GM19023 (cell line): ENCODE data around the gene GOPC.
"Not testable (repeated sequence)": the region's sequence is repeated elsewhere in the genome, so short reads cannot be mapped to it uniquely, and the experiment has no call there.

Source experiments
- ATAC-seq: cut with Tn5 transposase; IDR thresholded peaks from one replicate; pipeline ENCODE4 v1.9.1; 2021; ENCODE audit warnings: mild to moderate bottlenecking, moderate library complexity; ENCODE audit not compliant: unreplicated experiment

GOPC gene

DNA sequence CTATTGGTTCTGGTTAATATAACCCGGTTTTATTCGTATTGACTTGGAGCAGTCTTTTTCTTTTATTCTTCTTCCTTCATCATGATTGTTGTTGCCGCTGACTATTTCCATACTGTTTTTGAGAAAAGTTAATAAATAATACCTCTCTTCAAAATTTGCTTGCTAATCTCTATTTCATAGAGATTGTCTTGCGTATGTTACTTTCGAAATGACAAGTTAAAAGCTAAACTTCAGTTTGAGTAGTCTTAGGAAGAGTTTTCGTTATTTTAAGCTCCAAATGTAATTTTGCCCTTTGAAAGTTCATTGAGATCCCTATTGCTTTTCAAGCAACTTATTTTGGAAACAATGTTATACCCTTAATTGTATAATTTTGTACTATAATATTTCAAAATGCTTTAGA is 83.4 kb downstream of the GOPC start:
- ATAC-seq = no peak

DNA sequence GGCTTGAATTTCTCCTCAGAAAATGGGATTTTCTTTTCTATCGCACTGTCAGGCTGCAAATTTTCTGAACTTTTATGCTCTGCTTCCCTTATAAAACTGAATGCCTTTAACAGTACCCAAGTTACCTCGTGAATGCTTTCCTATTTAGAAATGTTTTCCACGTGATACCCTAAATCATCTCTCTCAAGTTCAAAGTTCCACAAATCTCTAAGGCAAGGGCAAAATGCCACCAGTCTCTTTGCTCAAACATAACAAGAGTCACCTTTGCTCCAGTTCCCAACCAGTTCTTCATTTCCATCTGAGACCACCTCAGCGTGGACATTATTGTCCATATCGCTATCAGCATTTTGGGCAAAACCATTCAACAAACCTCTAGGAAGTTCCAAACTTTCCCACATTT is 84.3 kb downstream of the GOPC start:
- not testable (repeated sequence) for ATAC-seq

DNA sequence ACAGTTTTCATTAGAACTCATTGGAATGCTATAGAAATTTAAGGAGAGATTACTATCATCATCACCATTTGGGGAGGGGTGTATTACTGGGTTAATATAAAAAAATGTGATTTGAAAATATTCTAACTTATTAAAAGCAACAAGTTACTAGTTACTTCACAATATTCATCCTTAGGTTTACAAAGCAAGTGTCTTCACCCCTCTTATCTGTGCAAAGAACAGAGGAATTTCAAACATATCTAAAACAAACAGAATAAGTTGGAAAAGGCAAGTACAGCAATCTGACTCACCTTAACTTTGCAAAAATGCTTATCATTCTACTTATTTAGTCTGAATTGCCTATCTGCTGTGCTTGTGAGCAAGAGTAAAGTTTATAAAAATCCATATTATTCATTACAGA is 87.0 kb downstream of the GOPC start:
- ATAC-seq = no peak

DNA sequence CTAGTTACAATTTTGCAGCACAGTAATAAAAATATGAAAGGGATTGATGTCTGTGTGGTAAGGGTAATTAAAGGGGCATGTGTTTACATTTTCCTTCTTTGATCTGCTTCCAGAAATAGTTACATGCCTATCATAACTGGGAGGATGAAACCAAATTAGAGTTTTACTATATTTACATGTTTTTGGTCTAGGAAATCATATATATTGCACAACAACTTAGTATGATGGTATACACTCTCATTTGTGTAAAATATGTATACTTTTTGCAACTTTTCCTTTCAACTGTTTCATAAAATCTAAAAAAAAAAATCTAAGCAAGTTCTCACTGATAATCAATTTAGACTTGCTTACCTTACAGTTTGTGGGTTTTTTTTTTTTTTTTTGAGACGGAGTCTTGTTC is 87.7 kb downstream of the GOPC start:
- ATAC-seq = no peak

DNA sequence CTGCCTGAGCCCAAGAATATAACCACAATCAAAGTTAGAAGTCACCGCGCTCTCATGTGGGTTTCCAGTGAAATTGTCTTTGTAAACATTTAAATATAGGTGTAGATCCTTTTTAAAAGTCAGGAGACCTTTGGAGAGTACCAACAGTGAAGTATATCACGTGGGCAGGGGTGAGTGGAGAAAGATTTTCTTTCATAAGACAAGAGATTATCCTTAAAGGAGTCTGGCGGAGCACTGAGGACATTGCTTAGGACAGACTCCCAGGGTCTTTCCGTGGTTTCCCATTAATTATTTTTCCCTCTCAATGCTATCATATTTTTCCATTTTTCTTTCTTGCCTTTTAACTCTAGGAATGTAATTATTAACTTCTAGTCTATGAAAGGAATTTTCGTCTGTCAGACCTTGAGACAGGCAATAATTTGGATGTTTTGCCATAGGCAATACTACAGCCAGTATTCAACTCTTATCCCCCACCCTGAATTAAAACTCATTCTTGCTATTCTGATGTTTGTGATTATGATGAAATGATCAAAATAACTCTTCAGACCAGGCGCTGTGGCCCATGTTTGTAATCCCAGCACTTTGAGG is 88.4 kb downstream of the GOPC start:
- no peak for ATAC-seq

DNA sequence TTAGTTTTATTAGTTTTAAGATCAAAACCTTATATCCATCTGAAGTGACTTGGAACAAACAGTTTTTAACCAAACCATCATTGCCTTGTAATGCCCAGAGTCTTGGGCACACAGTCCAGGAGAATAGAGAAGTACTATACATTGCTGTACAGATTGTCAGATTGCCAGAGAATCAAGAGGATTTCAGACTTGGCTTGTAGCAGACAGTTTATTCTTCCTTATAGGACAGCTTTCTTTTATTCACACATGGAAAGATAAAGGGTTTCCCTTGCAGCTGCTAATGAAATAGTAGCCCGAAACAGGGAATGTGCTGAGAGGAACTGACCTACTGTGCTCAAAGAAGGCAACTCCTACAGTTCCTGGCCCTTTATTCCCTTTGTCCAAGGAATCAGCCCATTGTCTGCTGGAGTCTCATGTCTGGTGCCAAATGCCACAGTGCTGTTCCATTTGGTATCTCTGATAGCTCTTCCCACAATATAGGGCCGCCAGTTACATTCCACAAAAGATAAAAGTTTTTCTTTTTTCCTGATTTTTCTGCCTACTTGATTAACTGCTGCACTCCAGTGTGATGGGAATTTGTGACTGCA is 89.2 kb downstream of the GOPC start:
- no peak for ATAC-seq

DNA sequence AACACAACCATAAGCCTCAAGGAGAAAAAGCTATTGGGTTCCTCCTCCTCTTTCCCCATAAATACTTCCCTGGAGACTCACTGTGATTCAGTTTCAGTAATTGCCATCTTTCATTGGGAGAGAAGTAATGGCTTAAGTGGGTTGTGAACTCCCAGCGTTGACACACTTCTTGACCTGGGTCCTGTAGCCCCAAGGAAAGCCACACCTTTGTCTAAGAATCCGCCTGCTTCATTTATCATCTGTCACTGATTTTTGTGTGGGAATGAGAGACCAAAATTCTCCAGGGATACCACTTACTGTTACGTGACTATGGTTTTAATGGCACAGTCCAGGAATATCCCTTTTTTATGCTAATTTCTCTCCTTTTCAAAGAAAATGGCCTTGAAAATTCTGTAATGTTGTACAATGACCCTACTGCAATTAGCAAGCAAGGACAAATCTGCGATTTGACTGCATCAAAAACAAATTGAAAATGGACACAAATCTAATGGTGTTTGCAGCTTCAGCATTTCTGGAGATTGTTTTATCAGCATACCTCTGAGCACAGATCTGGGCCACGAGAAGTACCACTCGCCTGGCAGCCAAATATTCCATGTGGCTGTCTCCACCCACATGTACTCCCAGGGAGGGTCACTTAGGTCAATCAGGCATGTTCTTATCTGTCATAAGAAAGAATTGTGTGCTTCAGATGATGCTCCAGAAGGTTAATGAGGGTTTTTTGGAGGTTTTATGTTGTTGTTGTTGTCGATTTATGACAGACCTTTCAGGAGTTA is 90.1 kb downstream of the GOPC start:
- no peak for ATAC-seq
